Fibroblast of lung (primary cell): Measurements from ENCODE around the gene VMAC.

Experiments used
- CTCF ChIP-seq, 2 donors: IDR thresholded peaks in 1 of 2; conservative IDR thresholded peaks in 1 of 2; 1 replicate in 1 of 2; 2 replicates in 1 of 2; pipeline ENCODE4 v1.5.1; 2011 to 2012; ENCODE audit warnings: low read length in 2 of 2, control low read depth in 1 of 2, inconsistent platforms in 1 of 2, low read depth in 1 of 2, mild to moderate bottlenecking in 1 of 2
- EZH2 ChIP-seq: IDR thresholded peaks from 2 replicates; pipeline ENCODE4 v1.5.1; 2012; ENCODE audit warnings: low read length, control low read depth, mild to moderate bottlenecking; ENCODE audit errors: missing control alignments

DNA sequence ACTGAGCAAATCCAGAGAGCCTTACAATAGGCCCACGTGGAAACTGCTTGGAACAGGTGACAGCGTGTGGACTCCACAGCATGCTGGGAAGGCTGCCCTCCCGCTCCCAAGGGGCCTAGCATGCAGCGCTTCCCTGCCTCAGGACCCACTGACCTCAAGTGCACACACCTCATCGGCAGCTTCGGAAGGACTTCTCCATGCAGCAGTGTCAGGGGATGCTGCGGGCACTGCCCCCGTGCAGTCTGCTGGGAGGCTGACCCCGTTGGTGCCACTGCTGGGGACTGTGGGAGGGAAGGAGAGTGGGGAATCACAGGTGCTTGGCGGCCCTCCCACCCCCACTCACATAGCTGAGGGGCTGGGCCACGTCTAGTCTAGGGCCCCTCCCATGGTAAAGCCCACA is 26.6 kb downstream of the VMAC start:
- TF ChIP-seq CTCF (conservative IDR thresholded peaks at IDR 0.05 in 1 of 2, IDR thresholded peaks at IDR 0.05 in 1 of 2; ENCODE audit: low read depth in 1 of 2, low read length in 2 of 2) (no peak), EZH2 (no peak)
